Measurements from ENCODE around the gene UBE2Z.
"Not testable (repeated sequence)": the region's sequence is repeated elsewhere in the genome, so short reads cannot be mapped to it uniquely, and the experiment has no call there.

The UBE2Z gene

DNA sequence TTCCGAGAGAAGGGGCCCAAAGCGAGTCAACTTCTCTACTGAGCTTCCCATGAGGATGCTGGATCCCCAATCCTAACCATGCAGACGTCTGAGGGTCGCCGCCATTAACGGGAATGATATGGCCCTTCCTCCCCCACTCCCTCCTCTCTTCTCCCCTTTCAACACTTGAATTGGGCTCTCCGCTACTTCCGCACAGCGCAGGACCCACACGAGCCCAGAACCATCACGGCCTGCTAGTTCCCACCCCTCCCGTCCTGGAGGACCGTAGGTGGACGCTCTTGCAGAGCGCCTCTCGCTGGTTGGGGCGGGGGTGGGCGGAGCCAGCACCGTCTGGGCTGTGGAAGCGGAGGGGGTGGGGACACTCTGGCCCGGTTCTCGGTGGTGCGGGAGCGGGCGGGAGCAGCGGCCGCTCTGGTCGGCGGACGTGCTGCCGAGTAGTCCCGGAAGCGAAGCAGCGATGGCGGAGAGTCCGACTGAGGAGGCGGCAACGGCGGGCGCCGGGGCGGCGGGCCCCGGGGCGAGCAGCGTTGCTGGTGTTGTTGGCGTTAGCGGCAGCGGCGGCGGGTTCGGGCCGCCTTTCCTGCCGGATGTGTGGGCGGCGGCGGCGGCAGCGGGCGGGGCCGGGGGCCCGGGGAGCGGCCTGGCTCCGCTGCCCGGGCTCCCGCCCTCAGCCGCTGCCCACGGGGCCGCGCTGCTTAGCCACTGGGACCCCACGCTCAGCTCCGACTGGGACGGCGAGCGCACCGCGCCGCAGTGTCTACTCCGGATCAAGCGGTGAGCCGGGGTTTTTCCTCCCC is at the start of gene UBE2Z:
Gene UBE2Z (plus strand): TSS at position 361 of the 797 bp plus-strand sequence. CDS start 97 bp downstream, at position 458.
- in situ Hi-C loops (cut with HindIII; ENCODE audit: low sequenced_read_pairs), result no loop called here

DNA sequence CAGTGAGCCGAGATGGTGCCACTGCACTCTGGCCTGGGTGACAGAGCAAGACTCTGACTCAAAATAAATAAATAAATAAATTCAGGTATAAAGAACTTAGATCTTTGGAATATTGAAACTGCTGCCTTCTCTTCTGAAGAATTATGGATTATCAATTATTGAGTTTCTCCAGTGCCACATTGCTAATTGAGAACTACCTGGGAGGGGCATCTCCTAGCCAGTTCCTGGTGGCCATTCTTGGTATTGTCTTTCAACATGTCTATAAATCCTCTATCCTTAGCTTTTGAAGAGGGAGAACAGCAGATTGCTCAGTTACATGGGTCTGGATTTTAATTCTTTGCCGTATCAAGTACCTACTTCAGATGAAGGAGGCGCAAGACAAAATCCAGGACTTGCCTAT is 48.2 kb upstream of the UBE2Z start:
- in situ Hi-C loops (cut with HindIII; ENCODE audit: low sequenced_read_pairs), result no loop called here

DNA sequence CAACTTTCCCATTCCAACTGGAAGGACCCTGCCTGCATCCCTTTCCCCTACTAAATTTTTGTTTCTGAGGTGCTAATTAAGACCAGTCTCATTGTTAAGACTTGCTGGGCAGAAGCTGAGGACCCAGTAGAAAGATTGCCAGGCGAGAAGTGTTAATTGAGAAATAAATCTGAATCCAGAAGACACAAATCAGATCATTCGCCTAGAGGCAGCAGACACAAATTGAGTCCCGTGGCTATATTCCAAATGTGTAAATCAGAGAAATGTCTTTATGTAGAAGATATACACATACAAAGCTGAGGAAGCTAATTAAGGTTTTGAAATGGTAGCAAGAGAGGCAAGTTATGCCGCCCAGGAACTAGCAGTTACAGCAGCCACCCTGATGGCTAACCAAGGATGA is 47.8 kb upstream of the UBE2Z start:
- in situ Hi-C loops (cut with HindIII; ENCODE audit: low sequenced_read_pairs), result no loop called here

DNA sequence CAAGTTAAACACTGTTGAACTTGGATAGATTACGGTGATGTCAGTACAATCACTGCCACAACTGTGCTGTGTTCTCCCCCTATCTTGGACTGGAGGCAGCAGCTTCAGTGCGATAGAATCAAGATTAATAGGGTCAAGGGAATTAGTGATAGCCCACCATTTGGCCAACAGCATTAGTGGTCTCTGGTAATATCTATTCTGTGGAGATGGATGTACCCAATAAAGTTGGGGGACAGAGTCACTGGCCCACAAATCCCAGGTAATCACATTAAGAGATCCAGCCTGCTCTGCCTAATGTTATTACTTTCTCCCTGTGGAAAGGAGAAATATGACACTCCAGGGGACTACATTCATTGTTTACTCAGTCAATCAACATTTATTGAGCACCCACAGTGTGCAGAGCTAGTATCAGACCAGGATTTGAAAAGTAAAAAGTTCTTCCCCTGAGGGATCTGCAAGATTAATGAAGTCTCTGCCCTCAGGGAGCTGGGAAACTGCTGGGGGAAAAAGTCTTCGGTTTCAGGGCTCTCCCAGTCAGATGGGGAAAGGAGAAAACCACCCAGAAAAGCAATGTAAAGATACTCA is 39.2 kb upstream of the UBE2Z start:
- in situ Hi-C loops (cut with HindIII; ENCODE audit: low sequenced_read_pairs), result no loop called here

DNA sequence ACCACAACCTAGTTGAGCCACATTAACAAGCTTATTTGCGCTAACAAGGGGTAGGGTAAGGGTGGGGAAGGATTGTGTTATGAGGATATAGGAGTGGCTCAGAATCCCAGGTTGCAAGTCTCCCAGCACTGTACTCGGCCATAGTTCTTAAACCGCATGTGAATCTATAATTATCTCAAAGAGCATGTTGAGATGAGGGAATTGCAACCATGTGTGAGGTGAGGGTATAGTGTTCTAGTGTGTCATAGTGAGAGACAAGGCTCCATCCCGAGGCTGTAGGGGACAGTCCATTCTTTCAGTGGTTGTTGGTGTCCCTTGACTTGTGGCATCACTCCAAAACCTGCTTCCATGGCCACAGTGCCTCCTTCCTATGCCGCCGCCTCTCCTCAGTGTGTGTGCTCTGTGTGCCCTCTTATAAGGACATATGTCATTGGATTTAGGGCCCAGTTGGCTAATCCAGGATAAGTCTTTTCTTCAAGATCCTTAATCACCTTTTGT is 38.3 kb upstream of the UBE2Z start:
- in situ Hi-C loops (cut with HindIII; ENCODE audit: low sequenced_read_pairs), result no loop called here

DNA sequence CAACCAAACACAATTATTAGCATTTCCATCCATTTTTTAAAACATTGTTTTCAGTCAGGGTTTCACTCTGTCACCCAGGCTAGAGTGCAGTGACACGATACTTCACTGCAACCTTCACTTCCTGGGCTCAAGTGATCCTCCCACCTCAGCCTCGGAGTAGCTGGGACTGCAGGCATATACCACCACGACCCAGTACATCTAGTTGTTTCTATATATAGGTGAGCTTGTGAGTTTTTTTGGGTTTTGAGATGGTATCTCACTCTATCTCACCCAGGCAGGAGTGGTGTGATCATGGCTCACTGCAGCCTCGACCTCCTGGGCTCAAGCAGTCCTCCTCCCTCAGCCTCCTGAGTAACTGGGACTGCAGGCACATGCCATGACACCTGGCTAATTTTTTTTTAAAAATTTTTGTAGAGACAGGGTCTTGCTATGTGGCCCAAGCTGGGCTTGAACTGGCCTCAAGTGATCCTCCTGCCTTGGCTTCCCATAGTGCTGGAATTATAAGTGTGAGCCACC is 37.1 kb upstream of the UBE2Z start:
- in situ Hi-C loops (cut with HindIII; ENCODE audit: low sequenced_read_pairs), result no loop called here

DNA sequence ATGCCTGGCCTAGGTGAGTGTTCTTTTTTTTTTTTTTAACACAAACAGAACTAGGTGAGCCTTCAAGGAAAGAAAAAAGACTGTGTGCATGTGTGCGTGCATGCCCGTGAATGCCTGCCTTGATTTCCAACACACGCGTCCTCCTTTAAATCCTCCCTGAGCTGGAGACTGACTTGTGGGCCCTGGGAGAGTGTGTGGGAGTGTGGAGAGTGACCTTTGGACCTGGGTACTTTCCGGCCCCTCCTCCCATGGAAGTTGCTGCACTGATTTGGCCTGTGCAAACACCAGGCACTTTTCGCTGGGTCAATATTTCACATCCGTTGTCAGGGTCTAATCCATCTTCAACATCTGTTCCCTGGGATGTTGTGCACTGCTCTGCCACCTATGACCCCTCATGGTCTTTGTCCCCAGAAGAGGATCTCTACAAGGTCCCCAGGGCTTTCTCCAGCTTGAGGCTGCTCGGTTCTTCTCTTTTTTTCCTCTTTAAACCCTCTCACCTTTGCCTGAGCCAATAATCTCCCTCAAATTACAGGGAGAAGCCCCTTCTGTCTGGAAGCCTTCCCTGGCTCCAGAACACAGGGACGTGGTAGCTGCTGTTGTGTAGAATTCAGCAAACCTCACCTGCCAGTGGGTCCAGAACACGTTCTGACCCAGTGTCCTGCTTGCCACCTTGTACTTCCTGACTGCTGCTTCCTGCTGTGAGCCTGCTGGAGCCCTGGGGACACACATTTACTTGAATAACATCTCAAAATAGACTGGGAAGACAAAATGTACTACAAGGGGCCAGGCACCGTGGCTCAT is 36.5 kb upstream of the UBE2Z start:
- in situ Hi-C loops (cut with HindIII; ENCODE audit: low sequenced_read_pairs), result no loop called here

DNA sequence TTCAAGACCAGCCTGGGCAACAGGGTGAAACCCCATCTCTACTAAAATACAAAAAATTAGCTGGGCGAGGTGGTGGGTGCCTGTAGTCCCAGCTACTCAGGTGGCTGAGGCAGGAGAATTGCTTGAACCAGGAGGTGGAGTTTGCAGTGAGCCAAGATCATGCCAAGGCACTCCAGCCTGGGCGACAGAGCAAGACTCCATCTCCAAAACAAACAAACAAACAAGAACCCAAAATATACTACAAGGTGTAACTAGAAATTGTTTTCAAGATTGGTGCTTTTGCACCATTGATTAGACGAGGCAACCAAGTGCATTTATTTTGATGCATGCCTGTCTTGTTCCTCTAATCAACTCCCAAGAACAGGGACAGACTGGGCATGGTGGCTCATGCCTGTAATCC is 35.8 kb upstream of the UBE2Z start:
- in situ Hi-C loops (cut with HindIII; ENCODE audit: low sequenced_read_pairs), result not testable (repeated sequence)

DNA sequence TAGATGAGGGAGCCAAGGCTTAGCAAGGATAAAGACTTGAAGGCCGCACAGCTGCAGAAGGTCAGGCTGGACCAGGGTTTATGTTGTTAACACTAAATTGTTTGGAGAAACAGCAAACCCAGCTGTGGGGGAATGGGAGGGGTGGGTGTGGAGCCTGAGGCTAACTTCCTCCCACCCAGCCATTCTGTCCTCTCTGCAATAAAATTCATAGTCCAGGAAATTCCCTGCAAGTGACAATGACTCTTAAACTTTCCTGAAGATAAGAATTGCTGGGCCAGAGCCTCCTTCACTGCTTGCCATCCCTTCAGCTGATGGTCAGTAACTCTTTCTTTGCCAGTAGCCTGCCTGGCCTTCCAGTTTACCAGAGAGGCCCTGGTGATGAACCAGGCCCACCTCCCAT is 35.0 kb upstream of the UBE2Z start:
- in situ Hi-C loops (cut with HindIII; ENCODE audit: low sequenced_read_pairs), result no loop called here

DNA sequence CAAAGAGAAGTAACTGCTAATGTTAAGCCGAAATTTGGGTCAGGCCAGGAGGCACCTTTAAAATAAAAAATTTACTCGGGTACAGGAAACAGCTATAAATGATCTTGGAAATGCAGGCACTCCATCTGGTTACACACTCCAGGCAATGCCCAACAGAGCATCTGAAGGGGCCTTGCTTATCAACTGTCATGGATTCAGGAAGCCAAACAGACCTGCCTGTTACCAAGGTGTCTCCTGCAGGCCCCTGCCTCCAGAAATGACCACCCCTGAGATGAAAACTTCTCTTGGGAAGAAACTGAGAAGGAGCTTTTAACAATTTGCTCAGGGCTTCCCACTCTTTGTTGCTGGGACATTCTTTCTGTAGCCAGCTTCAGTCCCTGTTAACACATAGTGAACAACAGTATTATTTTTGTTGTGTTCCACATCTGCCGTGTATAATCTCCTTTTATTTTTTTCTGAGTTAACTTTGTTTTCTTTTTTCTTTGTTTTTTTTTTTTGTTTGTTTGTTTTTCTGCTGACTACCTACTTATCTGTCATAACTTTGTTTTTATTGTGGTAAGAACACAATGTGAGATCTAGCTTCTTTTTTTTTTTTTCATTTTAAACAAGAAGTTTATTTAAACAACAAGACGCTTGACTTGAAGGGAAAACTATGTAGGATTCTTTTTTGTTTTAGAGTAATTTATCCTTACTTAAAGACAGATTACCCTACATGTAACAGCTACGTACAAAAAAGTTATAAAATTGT is 34.3 kb upstream of the UBE2Z start:
- in situ Hi-C loops (cut with HindIII; ENCODE audit: low sequenced_read_pairs), result no loop called here

DNA sequence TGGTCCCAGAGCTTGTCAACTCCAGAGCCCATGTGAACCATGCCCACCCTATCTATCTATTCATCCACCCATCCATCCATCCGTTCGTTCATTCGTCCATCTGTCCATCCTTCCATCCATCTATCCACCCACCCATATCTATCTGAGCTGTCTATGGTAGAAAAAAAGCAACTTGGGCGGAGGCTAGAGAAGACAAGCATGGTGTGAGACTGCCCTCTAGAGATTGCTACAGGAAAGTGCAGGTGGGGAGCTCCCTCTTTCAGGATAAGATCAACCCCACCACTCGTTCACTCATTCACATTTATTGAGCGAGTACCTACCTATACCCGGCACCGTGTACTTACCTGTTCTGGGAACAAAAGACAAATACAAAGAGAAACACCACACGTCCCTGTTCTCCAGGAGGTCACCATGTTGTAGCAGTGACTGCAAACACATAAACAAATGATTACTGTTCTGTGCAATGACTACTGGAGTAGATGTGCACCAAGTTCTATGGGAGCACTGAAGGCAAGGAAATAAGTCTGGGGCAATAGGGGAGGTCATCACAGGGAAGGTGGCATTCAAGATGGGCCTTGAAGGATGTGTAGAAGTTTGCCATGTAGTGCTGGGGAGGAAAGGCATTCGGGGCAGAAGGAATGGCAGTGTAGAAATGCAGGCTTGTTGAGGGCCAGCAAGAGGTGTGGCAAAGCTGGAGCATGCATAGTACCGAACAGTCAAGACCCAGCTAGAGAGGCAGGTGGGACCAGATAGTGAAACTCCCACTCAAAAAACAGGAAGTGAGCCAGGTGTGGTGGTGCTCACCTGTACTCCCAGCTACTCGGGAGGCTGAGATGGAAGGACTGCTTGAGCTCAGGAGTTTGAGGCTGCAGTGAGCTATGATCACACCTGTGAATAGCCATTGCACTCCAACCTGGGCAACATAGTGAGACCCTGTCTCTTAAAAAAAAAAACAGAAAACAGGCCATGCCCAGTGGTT is 29.0 kb upstream of the UBE2Z start:
- in situ Hi-C loops (cut with HindIII; ENCODE audit: low sequenced_read_pairs), result no loop called here

DNA sequence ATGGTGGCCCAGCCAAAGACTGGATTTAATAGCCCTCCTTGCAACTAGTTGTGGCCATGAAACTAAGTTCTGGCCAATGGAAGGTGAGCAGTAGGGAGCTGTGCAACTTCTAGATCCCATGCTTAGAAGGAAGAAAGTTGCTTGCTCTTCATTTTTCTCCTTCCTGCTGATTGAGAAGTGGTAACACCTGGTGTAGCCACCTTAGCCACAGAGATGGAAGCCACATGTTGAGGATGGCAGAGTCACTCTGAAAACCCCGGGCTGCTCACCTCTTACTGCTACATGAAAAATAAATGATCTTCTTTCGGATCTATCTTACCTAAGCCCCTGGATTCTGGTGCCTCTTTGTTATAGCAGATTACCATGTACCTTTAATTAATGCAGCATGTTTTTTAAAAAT is 25.9 kb upstream of the UBE2Z start:
- in situ Hi-C loops (cut with HindIII; ENCODE audit: low sequenced_read_pairs), result loop anchor here (5.0 kb wide), 1 partner anchor 70 kb away; no protein-coding TSS in a partner anchor

DNA sequence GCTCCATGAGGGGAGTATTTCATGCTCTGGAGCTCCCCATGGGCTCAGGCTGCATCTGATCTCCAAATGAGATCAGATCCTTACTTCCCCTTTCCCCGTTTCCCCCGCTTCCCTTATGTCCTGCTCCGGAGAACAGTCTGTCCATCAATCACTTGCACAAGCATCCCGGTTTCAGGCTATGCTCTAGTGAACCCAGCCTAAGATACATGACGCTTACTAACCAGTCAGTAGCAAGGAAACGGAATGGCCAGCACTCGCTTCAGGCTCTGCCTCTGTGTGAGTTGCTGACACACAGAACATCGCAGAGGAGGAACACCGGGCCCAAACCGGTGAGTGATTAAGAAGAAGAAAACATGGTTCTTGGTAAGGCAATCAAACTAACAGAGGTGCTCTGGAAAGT is 25.0 kb upstream of the UBE2Z start:
- in situ Hi-C loops (cut with HindIII; ENCODE audit: low sequenced_read_pairs), result loop anchor here (5.0 kb wide), 1 partner anchor 71 kb away; no protein-coding TSS in a partner anchor

DNA sequence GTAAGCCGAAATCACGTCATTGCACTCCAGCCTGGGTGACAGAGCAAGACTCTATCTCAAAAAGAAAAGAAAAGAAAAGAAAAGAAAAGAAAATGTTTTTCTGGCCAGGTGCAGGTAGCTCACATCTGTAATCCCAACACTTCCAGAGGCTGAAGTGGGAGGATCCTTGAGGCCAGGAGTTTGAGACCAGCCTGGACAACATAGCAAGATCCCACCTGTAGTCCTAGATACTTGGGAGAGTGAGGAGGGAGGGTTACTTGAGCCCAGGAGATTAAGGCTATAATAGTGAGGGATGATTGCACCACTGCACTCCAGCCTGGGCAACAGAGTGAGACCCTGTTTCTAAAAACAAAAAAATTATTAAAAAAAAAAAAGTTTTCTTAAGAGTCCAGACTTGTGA is 18.1 kb upstream of the UBE2Z start:
- in situ Hi-C loops (cut with HindIII; ENCODE audit: low sequenced_read_pairs), result no loop called here

DNA sequence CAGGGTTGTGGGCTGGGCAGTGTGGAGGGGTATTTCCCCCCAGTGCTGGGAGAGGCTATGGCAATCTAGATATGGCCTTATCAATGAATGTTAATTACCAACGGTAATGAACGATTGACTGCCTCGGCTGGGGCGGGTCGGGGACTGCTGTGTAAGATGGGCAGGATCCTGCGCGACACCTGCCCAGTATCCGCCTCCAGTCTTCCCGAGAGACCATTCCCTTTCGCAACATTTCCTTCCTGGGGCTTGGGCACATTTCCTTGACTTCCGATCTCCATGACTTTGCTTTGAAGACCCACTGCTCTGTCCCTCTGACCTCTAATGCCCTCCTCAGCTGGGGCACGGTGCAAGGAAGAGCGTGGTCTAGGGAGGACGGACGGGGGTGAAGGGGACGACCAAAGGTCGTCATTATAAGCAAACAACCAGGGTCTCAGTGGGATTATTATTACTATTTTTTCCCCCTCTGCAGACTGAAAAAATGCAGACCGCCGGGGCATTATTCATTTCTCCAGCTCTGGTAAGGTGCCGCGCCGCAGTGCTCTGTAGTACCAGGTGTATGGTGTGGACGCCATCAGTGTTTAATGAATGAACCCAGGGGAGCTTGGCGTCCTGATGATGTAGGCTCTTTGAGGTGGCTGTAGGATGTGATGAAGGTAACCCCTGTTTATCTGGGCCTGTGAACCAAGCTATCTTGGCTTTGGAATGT is 15.1 kb upstream of the UBE2Z start:
- in situ Hi-C loops (cut with HindIII; ENCODE audit: low sequenced_read_pairs), result no loop called here

DNA sequence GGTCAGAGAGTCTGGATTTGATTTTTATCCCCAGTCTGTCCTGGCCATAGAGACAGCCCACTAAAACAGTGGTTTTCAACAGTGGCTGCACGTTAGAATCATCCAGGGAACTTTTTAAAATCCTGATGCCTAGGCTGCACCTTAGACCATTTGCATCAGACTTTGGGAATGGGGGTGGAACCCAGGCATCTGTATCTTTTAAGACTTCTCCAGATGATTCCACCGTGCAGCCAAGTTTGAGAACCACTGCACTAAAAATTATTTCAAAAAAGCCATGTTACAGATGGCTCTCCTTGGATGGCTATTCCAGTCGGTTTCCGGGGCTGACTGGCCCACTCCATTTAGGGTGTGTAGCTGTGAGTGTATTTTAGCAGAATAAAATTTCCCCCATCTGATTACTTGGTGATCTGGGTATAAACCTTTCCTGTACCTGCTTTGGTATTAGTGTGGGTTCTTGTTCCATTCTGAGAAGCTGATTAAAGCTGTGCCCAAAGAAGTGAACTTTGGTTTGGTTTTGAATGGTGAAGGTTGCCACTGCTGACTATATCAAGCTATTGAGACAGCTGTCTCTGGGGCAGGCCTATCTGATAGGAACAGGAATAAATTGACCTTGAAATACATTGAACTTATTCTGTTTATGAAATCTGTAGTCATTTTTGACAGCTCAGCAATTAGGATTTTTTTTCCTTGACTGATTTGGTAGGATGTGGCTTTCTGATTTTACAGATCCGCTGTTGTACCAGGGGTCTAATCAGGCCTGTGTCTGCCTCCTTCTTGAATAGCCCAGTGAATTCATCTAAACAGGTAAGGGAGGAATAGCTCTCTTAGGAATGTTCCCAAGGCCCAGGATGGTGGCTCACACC is 14.3 kb upstream of the UBE2Z start:
- in situ Hi-C loops (cut with HindIII; ENCODE audit: low sequenced_read_pairs), result no loop called here

DNA sequence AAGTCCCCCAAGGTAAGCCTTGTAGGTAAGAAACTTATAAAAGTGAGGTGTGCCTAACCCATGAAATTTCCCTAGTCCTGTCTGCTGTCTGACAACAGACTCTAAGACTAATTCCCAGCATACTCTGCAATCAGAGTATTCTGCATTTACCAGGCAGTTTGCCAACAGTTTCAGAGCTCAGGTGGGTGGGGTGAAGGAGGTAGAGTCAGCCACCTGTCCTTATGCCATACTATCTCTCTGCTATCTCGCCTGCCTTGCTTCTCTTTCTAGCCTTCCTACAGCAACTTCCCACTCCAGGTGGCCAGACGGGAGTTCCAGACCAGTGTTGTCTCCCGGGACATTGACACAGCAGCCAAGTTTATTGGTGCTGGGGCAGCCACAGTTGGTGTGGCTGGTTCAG is 13.3 kb upstream of the UBE2Z start:
- in situ Hi-C loops (cut with HindIII; ENCODE audit: low sequenced_read_pairs), result no loop called here

DNA sequence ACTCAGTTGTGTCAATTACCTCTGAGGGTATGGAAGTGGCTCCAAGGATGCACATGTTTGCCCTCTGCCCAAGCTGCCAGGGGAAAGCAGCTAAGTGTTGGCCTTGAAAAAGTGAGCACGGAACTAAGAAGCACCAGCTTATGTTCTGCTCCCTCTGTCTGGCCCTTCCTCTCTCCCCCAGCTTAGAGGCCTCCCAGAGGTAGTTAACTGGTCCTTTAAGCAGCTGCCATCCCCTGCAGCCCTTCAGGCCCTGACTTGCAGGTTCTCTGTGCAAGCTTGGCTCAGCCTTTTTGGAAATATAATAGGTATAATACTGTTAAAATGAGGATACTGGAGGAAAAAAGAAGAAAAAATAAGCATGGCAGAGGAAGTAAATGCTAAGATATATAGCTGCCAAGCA is 7.0 kb upstream of the UBE2Z start:
- in situ Hi-C loops (cut with HindIII; ENCODE audit: low sequenced_read_pairs), result no loop called here

Measured in endothelial cell of hepatic sinusoid (primary cell).